ENCODE results near the gene PRADC1. TPM values are rescaled to one million over a fixed set of nuclear protein-coding genes. Genes with fewer than 3 reads are reported as not detected.

Gene PRADC1
- polyA plus RNA-seq, 1 donor = 13.4 TPM

GRCh38 chr2:73259704-73260337 lies 26.8 kb upstream of the PRADC1 start:
- DNase-seq = no peak

GRCh38 chr2:73259276-73259675 lies 26.2 kb upstream of the PRADC1 start:
- no peak for DNase-seq

- no peak for DNase-seq
These were observed 25.8 kb upstream of the PRADC1 start for GRCh38 chr2:73258913-73259215.

GRCh38 chr2:73258186-73258912 lies 25.3 kb upstream of the PRADC1 start:
- DNase-seq = no peak

- DNase-seq = no peak
These were observed 24.5 kb upstream of the PRADC1 start for GRCh38 chr2:73257425-73258125.

- no peak for DNase-seq
These were observed 24.0 kb upstream of the PRADC1 start for GRCh38 chr2:73257021-73257420.

- DNase-seq = no peak
These were observed 23.5 kb upstream of the PRADC1 start for GRCh38 chr2:73256618-73256922.

- no peak for DNase-seq
These were observed 23.0 kb upstream of the PRADC1 start for GRCh38 chr2:73255907-73256617.

GRCh38 chr2:73255007-73255644 lies 22.1 kb upstream of the PRADC1 start:
- DNase-seq = no peak

GRCh38 chr2:73254343-73255006 lies 21.4 kb upstream of the PRADC1 start:
- no peak for DNase-seq

GRCh38 chr2:73253901-73254300 lies 20.9 kb upstream of the PRADC1 start:
- DNase-seq = no peak

GRCh38 chr2:73253400-73253799 lies 20.4 kb upstream of the PRADC1 start:
- no peak for DNase-seq

GRCh38 chr2:73252238-73253027 lies 19.4 kb upstream of the PRADC1 start:
- DNase-seq = no peak

- no peak for DNase-seq
These were observed 18.1 kb upstream of the PRADC1 start for GRCh38 chr2:73250872-73251846.

GRCh38 chr2:73249636-73250035 lies 16.6 kb upstream of the PRADC1 start:
- no peak for DNase-seq

- DNase-seq = no peak
These were observed 13.8 kb upstream of the PRADC1 start for GRCh38 chr2:73246850-73247249.

- DNase-seq = no peak
These were observed 11.5 kb upstream of the PRADC1 start for GRCh38 chr2:73244580-73244979.

- DNase-seq = no peak
These were observed 11.0 kb upstream of the PRADC1 start for GRCh38 chr2:73243884-73244570.

GRCh38 chr2:73239776-73240175 lies 6.7 kb upstream of the PRADC1 start:
- no peak for DNase-seq
